Brain microvascular endothelial cell (primary cell): ENCODE results near the gene NME1.

ENCODE experiments used
- DNase-seq: peaks from one replicate; pipeline ENCODE4 v3.0.0-alpha.2; 2020
- H3K27ac ChIP-seq: fragments of 250-450 bp; sonication (Bioruptor Pico); 2 replicates; pipeline ENCODE4 v1.5.1; 2020; ENCODE audit warnings: mild to moderate bottlenecking, moderate library complexity
- H3K27me3 ChIP-seq: fragments of 250-450 bp; sonication (Bioruptor Pico); replicated peaks from 2 replicates; pipeline ENCODE4 v1.5.1; 2020; ENCODE audit warnings: mild to moderate bottlenecking
- H3K36me3 ChIP-seq: fragments of 250-450 bp; sonication (Bioruptor Pico); replicated peaks from 2 replicates; pipeline ENCODE4 v1.5.1; 2020; ENCODE audit warnings: mild to moderate bottlenecking
- H3K4me3 ChIP-seq: 2 replicates; pipeline ENCODE4 v1.5.1; 2011; ENCODE audit warnings: low read depth, mild to moderate bottlenecking, control low read depth, low read length, moderate library complexity
- CTCF ChIP-seq: IDR thresholded peaks from 2 replicates; pipeline ENCODE4 v1.5.1; 2011; ENCODE audit warnings: low read depth, mild to moderate bottlenecking, moderate library complexity, low read length, control low read depth, inconsistent platforms; ENCODE audit errors: missing control alignments
- in situ Hi-C: cut with HindIII; loops from 2 replicates; pipeline ENCODE4 v1.10.0; 2017; ENCODE audit warnings: low sequenced_read_pairs, low pct_ligation_motif_present

NME1 gene

GRCh38 chr17:51124640-51125503, 28.5 kb upstream of the NME1 start:
- in situ Hi-C loops, result no loop called here
- DNase-seq, result no peak
- Histone ChIP-seq H3K27ac (no peak overlapping the region), H3K36me3 (no peaks in the 10 kb centered on the region), H3K27me3 (no peaks in the 10 kb centered on the region), H3K4me3 (no peak overlapping the region)
- TF ChIP-seq CTCF, result no peak

- no peak for DNase-seq
- no peak overlapping the region for H3K4me3 ChIP-seq
- in situ Hi-C loops, result no loop called here
- H3K27me3 ChIP-seq, result no peaks in the 10 kb centered on the region
- no peak overlapping the region for H3K27ac ChIP-seq
- no peaks in the 10 kb centered on the region for H3K36me3 ChIP-seq
- no peak for TF ChIP-seq CTCF
Observed at GRCh38 chr17:51128076-51128475, 25.3 kb upstream of the NME1 start.

GRCh38 chr17:51132964-51133319, 20.4 kb upstream of the NME1 start:
- Histone ChIP-seq H3K27me3 (no peaks in the 10 kb centered on the region), H3K36me3 (no peaks in the 10 kb centered on the region), H3K27ac (no peak overlapping the region), H3K4me3 (no peak overlapping the region)
- in situ Hi-C loops, result no loop called here
- DNase-seq, result peak; percentile 11
- TF ChIP-seq CTCF, result no peak

GRCh38 chr17:51133365-51133764, 20.0 kb upstream of the NME1 start:
- Histone ChIP-seq H3K36me3 (no peaks in the 10 kb centered on the region), H3K27ac (no peak overlapping the region), H3K27me3 (no peaks in the 10 kb centered on the region), H3K4me3 (no peak overlapping the region)
- no peak for DNase-seq
- TF ChIP-seq CTCF, result no peak
- in situ Hi-C loops, result no loop called here

- no peak overlapping the region for H3K27ac ChIP-seq
- DNase-seq, result no peak
- H3K36me3 ChIP-seq, result no peaks in the 10 kb centered on the region
- H3K27me3 ChIP-seq, result no peaks in the 10 kb centered on the region
- in situ Hi-C loops, result no loop called here
- H3K4me3 ChIP-seq, result no peak overlapping the region
- no peak for TF ChIP-seq CTCF
Observed at GRCh38 chr17:51135956-51136355, 17.4 kb upstream of the NME1 start.

- DNase-seq, result no peak
- no peaks in the 10 kb centered on the region for H3K27me3 ChIP-seq
- in situ Hi-C loops, result no loop called here
- H3K36me3 ChIP-seq, result no peaks in the 10 kb centered on the region
- no peak for TF ChIP-seq CTCF
- H3K27ac ChIP-seq, result no peak overlapping the region
- no peak overlapping the region for H3K4me3 ChIP-seq
Observed at GRCh38 chr17:51142597-51142996, 10.8 kb upstream of the NME1 start.
